ENCODE results near the gene PSKH1.
A peak's percentile ranks its signal among the peaks of the same experiment; 100 is the strongest.

PSKH1 gene

GRCh38 chr16:67941469-67942199, 48.6 kb downstream of the PSKH1 start:
- DNase-seq (ENCODE audit: low spot score) = no peak

- DNase-seq (ENCODE audit: low spot score) = peak; percentile 70
Measured at GRCh38 chr16:67942200-67942509, 49.1 kb downstream of the PSKH1 start.

GRCh38 chr16:67942510-67943255, 49.6 kb downstream of the PSKH1 start:
- no peak for DNase-seq (ENCODE audit: low spot score)

GRCh38 chr16:67943256-67943618, 50.2 kb downstream of the PSKH1 start:
- no peak for DNase-seq (ENCODE audit: low spot score)

GRCh38 chr16:67943619-67944504, 50.8 kb downstream of the PSKH1 start, which contains the start of gene LCAT:
Gene LCAT, minus strand, starts transcription at chr16:67944120. Its CDS starts 19 bp downstream, at chr16:67944101.
- DNase-seq (ENCODE audit: low spot score) = no peak

- no peak for DNase-seq (ENCODE audit: low spot score)
Measured at GRCh38 chr16:67944690-67945391, 51.8 kb downstream of the PSKH1 start.

GRCh38 chr16:67945392-67945933, 52.4 kb downstream of the PSKH1 start:
- no peak for DNase-seq (ENCODE audit: low spot score)

GRCh38 chr16:67946128-67946569, 53.1 kb downstream of the PSKH1 start:
- no peak for DNase-seq (ENCODE audit: low spot score)

GRCh38 chr16:67946966-67947558, 54.0 kb downstream of the PSKH1 start:
- no peak for DNase-seq (ENCODE audit: low spot score)

- DNase-seq (ENCODE audit: low spot score) = no peak
Measured at GRCh38 chr16:67948015-67948414, 55.0 kb downstream of the PSKH1 start.

- DNase-seq (ENCODE audit: low spot score) = no peak
Measured at GRCh38 chr16:67949645-67950044, 56.6 kb downstream of the PSKH1 start.

GRCh38 chr16:67950335-67950843, 57.3 kb downstream of the PSKH1 start:
- no peak for DNase-seq (ENCODE audit: low spot score)

GRCh38 chr16:67951485-67951884, 58.4 kb downstream of the PSKH1 start:
- no peak for DNase-seq (ENCODE audit: low spot score)

GRCh38 chr16:67953641-67954375, 60.8 kb downstream of the PSKH1 start:
- DNase-seq (ENCODE audit: low spot score) = no peak

- DNase-seq (ENCODE audit: low spot score) = no peak
Measured at GRCh38 chr16:67954421-67955196, 61.6 kb downstream of the PSKH1 start.

- no peak for DNase-seq (ENCODE audit: low spot score)
Measured at GRCh38 chr16:67957622-67958021, 64.6 kb downstream of the PSKH1 start.

- no peak for DNase-seq (ENCODE audit: low spot score)
Measured at GRCh38 chr16:67959536-67960329, 66.7 kb downstream of the PSKH1 start.

GRCh38 chr16:67961551-67961957, 68.5 kb downstream of the PSKH1 start:
- DNase-seq (ENCODE audit: low spot score) = no peak

- no peak for DNase-seq (ENCODE audit: low spot score)
Measured at GRCh38 chr16:67962135-67962534, 69.1 kb downstream of the PSKH1 start.
